Thoracic aorta (tissue), 2 donors: ENCODE results near the gene TCHP. TPM values are rescaled to one million over a fixed set of nuclear protein-coding genes. Genes with fewer than 3 reads are reported as not detected.

Experiments used
- ATAC-seq: fragments of 150-250 bp; one replicate; pipeline ENCODE4 v1.8.0; 2017; ENCODE audit warnings: low read depth; ENCODE audit not compliant: insufficient number of reproducible peaks, low FRiP score
- DNase-seq: peaks from one replicate; pipeline ENCODE4 v3.0.0-alpha.2; 2020; ENCODE audit warnings: low spot score
- H3K27ac ChIP-seq, 2 donors: fragments of 200-600 bp; sonication (generic); 1 replicate in 1 of 2; 2 replicates in 1 of 2; pipeline ENCODE4 v1.5.1; 2016; ENCODE audit warnings: mild to moderate bottlenecking in 2 of 2, moderate library complexity in 2 of 2
- H3K27me3 ChIP-seq: fragments of 200-600 bp; sonication (generic); replicated peaks from 2 replicates; pipeline ENCODE4 v1.6.0; 2016; ENCODE audit warnings: mild to moderate bottlenecking; ENCODE audit not compliant: insufficient read depth
- H3K36me3 ChIP-seq: fragments of 200-600 bp; sonication (generic); one replicate; pipeline ENCODE4 v1.5.1; 2016
- H3K4me1 ChIP-seq, 2 donors: fragments of 200-600 bp; sonication (generic); 1 replicate in 1 of 2; 2 replicates in 1 of 2; pipeline versions ENCODE4 v1.5.1 to v1.6.0; 2016; ENCODE audit warnings: low read depth in 2 of 2, mild to moderate bottlenecking in 1 of 2; ENCODE audit not compliant: control insufficient read depth in 1 of 2
- H3K4me3 ChIP-seq: fragments of 200-600 bp; sonication (generic); 2 replicates; pipeline ENCODE4 v1.5.1; 2016; ENCODE audit warnings: mild to moderate bottlenecking
- H3K9me3 ChIP-seq: fragments of 200-600 bp; sonication (generic); 2 replicates; pipeline ENCODE4 v1.5.1; 2016
- CTCF ChIP-seq: fragments of 200-600 bp; sonication (generic); IDR thresholded peaks from one replicate; pipeline ENCODE4 v1.5.1; 2019; ENCODE audit warnings: antibody characterized with exemption
- total RNA-seq, 2 donors: library from RNA; depleted of rRNA; stranded (reverse); fragments of >200 nt; gene quantifications; one replicate each; pipeline versions ENCODE4 v1.1.0 to v1.2.3, GENCODE V29; 2016

TCHP gene
- total RNA-seq, 2 donors from 2014 or later: 13.5 to 36.9 TPM

DNA sequence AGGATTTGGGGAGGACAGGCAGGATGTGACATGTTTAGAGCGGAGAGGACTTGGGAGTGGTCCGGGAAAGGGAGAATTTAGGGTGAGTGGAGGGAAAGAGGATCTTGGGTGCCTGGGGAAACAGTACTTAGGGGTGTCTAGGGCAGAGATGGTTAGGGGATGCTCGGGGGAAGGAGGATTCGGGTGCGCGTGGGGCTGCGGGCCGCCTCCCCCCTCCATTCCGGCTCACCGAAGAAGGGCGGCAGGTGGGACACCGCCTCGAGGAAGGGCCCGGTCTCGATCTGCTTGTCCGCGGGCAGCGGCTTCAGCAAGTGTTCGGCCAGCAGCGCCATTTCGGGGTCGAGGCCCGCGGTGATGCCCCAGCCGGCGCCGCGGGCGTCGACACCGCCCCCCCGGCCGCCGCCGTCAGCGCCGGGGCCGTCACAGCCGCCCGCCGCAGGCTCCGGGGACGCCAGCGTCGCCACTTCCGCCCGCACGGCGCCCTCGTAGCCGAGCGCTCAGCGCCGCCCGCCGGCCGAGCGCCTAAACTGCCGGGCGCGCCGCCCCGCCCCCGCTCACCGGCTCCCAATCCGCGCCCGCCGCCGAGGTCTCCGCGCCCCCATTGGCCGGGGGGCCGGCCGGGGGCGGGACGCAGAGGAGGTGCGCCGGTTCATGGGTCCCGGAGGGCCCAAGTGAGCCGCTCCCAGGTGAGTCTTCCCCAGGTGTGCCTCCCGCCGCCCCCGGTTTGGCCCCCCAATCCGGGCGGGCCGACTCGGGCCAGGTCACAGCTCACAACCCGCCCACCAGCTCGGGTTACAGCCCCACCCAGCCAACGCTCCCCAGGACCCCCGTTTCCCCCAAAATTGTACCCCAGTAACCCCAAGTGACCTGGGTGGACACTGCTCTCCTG is 19.8 kb upstream of the TCHP start, which contains the start of gene GLTP:
GLTP (minus strand) TSS at position 499 of the 889 bp plus-strand sequence; CDS start at position 332, 167 bp downstream.
- ATAC-seq: peak; percentile 85
- no peaks in the 10 kb centered on the region for H3K9me3 ChIP-seq
- TF ChIP-seq CTCF: peak; percentile 25
- peaks cover 9 to 41% of the 10 kb centered on the region in 2 donors for H3K4me1 ChIP-seq
- H3K36me3 ChIP-seq: no peaks in the 10 kb centered on the region
- peak within 1 kb of the TSS; percentile 81 for H3K4me3 ChIP-seq
- peak; percentile 20 for DNase-seq
- no peaks in the 10 kb centered on the region for H3K27me3 ChIP-seq
- H3K27ac ChIP-seq: peak within 1 kb of the TSS; percentile 49 to 57

DNA sequence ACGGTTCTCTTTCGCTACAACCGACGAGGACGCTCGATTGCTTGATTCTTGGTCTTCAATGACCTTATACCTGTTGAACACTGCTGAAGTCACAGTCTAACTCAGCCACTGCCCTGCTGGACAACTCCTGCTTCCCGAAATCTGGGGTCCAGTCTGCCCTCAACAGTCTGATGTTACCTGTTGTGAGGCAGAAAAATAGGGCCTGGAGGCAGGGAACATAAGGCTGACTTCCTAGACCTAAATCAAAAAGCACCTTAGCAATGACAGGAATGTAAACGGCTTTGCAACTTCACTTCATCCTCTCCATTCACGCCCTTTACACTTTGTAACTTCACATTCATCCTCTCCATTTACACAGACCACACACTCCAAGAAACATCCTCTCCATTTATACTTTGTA is 19.1 kb upstream of the TCHP start:
- no peak for ATAC-seq
- Histone ChIP-seq H3K36me3 (no peaks in the 10 kb centered on the region), H3K9me3 (no peaks in the 10 kb centered on the region), H3K27me3 (no peaks in the 10 kb centered on the region), H3K27ac (peak overlapping the region in 1 of 2 donors; percentile 9), H3K4me1 (peaks cover 9 to 41% of the 10 kb centered on the region in 2 donors), H3K4me3 (peak overlapping the region; percentile 81)
- no peak for TF ChIP-seq CTCF
- DNase-seq: no peak

DNA sequence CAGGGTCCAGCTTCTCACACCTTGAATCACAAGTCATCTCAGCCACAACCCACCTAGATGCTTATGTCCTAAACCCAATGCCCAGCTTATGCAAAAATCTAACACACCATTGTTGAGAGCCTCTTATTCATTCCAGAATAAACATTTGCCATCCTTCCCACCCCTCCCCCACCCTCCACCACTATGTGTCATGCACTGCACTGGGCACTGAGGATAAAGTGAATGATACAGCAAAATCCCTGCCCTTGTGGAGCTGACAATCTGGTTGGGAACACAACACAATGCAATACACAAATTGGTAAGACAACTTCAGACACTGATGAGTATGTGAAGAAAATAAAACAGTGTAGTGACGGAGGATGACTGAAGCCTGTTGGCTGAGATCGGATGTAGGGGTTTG is 18.3 kb upstream of the TCHP start:
- H3K36me3 ChIP-seq: no peaks in the 10 kb centered on the region
- no peak overlapping the region for H3K4me3 ChIP-seq
- TF ChIP-seq CTCF: no peak
- no peak for ATAC-seq
- H3K4me1 ChIP-seq: peaks cover 9 to 33% of the 10 kb centered on the region in 2 donors
- no peaks in the 10 kb centered on the region for H3K27me3 ChIP-seq
- DNase-seq: no peak
- H3K9me3 ChIP-seq: no peaks in the 10 kb centered on the region
- H3K27ac ChIP-seq: no peak overlapping the region

DNA sequence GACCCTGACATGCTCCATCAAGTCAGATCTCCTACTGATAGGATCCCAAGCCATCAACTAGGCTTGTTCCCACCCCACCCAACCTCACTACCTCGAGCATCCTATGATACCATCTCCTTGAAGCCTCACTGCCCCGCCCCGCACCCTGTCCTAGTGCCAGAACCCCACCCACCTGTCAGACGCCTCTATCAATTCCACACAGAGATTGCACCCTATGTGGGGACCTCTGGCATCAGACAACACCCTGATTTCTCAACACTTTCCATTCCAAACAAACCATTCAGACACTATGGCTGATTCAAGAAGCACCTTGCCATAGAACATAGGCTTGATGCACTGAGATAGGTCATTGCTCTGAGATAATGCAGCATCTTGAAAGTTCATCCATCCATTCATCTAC is 16.6 kb upstream of the TCHP start:
- no peaks in the 10 kb centered on the region for H3K9me3 ChIP-seq
- no peaks in the 10 kb centered on the region for H3K36me3 ChIP-seq
- no peak for DNase-seq
- no peak overlapping the region for H3K4me3 ChIP-seq
- no peaks in the 10 kb centered on the region for H3K27me3 ChIP-seq
- no peak for ATAC-seq
- peaks cover 14 to 17% of the 10 kb centered on the region in 2 donors for H3K4me1 ChIP-seq
- TF ChIP-seq CTCF: no peak
- H3K27ac ChIP-seq: no peak overlapping the region

DNA sequence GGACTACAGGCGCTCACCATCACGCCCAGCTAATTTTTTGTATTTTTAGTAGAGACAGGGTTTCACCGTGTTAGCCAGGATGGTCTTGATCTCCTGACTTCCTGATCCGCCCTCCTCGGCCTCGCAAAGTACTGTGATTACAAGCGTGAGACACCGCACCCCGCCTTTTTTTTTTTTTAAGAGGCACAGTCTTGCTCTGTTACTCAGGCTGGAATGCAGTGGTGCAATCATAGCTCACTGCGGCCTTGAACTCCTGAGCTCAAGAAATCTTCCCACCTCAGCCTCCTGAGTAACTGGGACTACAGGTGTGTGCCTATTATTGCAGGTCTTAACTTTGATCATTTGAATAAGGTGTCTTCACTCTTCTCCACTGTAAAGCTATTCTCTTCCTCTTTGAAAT is 14.5 kb upstream of the TCHP start:
- H3K9me3 ChIP-seq: no peaks in the 10 kb centered on the region
- no peak for DNase-seq
- no peak for ATAC-seq
- no peak for TF ChIP-seq CTCF
- peaks cover 4 to 8% of the 10 kb centered on the region in 2 donors for H3K4me1 ChIP-seq
- H3K4me3 ChIP-seq: no peak overlapping the region
- H3K36me3 ChIP-seq: no peaks in the 10 kb centered on the region
- no peaks in the 10 kb centered on the region for H3K27me3 ChIP-seq
- no peak overlapping the region for H3K27ac ChIP-seq
